Colon (tissue), 2 donors: ENCODE data around the gene SHC3.

Experiments used
- FAIRE-seq: peaks from 2 replicates; lab custom pipeline; 2012; peaks lifted over from hg19 to GRCh38; lab: Jason Lieb, UNC
- donor health status: control.
- donor health status: control.

Gene SHC3

DNA sequence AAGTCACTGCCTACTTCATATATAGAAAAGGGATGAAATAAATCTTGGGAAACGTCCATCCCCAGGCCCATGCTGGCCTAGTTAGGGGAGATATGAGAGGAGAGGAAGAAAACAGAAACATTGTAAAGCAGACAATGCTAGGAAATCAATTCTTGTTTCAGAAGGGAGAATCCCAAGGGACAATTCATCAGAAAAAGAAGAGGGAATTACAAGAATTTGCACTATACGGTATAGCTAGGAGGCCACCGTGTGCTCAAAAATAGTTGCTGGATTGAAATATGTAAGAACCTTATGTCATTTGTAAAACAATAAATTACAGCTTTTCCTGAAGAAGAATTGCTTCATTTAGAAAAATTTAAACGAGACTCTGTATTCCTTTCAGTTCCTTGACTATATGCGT is 8.3 kb upstream of the SHC3 start:
- no peak for FAIRE-seq

DNA sequence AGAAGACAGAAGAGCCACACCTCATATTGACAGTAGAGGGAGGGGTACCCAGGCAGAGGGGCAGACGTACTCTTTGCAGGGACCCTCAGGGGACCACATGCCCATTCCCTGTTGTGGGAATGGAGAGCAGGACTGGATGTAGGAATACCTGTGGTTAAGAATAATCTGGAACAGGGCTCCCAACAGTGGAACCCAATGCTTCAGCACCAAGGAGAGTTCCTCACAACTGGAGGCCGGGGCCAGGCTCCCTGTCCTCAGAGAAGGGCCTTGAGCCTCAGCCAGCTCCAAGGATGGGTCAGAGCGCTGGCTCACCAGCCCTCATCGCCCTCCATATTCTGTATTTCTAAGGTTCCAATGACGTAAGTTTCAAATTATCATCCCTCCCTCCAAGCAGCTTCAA is 7.4 kb upstream of the SHC3 start:
- no peak for FAIRE-seq

DNA sequence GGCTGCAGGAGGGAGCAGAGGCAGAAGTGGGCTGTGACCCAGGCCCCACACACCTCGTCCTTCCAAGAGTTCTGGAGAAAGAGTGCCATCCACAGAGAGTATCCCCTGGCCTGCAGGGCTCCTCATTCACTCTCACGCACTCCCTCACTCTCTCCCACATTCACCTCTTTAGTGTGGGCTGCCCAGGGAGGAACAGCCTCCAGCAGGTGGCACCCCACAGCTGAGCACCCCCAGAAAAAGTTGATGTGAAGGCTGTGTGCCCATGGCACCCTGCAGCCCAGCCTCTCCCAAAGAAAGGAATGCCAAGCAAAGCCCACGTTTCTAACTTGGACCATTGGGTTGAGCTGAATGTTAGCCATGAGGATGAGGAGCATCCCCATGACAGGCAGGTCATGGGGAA is 4.5 kb upstream of the SHC3 start:
- FAIRE-seq: no peak

DNA sequence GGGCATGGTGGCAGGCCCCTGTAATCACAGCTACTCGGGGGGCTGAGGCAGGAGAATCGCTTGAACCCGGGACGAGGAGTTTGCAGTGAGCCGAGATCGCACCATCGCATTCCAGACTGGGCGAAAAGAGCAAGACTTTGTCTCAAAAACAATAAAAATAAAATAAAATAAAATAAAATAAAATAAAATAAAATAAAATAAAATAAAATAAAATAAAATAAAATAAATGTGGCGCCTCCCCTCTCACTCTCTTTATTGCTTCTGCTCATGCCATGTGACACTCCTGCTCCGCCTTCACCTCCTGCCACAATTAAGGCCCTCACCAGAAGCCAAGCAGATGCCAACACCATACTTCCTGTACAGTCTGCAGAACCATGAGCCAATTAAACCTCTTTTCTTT is 3.8 kb upstream of the SHC3 start:
- no peak for FAIRE-seq

DNA sequence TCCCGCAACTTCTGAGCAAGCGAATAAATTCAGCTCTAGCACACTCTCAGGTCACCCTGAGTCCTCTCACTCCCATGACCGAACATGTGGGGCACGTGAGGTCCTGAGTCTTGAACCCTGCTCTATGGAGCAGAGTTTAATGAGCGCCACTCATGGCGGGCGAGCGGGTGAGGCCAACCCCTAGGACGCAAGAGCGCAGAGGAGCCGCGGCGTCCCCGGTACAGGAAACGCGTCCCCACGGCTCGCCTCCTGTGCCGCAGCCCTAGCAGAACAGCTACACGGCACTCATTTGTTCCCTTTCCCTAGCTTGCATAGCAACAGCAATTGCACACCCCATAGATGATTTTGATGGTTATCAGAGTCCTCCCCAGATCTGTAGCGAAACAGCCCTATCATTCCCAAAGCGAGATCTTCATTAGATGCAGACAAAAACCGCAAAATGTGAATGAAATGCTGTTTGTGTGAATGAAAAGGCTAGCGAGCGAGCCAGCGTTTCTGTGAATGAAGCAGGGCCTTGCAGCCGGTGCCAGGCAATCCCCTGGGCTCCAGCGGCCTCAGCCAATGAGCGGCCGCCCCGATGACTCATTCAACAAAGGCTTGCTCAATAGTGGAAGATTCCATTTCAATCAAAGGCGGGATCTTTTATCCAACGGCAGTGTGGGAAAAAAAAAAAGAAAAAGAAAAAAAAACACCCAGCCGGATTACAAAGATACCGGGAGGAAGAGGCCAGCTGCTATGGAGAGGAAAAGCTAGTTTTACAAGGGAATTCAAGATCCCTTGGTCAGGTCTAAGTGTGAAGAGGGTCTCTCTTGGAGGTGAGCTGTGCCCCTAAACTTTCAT is 1.5 kb upstream of the SHC3 start:
- FAIRE-seq: peak; percentile 80

DNA sequence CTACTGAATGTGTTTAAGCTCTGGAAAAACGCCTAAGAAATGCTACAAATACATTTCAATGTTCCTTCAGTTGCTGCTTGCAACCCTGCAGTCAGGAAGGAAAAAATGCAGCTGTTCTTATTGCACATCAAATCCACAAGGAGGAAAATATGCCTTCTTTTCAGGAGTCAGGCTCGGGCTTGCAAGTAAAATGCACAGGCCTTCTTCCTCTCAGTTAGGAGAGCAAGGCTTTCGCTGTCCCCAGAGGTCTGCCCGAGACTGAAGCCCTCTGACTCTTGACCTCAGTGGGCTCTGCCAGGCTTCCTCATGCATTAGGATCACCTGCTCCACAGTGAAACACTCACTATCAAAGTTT is 899 bp upstream of the SHC3 start:
- no peak for FAIRE-seq

DNA sequence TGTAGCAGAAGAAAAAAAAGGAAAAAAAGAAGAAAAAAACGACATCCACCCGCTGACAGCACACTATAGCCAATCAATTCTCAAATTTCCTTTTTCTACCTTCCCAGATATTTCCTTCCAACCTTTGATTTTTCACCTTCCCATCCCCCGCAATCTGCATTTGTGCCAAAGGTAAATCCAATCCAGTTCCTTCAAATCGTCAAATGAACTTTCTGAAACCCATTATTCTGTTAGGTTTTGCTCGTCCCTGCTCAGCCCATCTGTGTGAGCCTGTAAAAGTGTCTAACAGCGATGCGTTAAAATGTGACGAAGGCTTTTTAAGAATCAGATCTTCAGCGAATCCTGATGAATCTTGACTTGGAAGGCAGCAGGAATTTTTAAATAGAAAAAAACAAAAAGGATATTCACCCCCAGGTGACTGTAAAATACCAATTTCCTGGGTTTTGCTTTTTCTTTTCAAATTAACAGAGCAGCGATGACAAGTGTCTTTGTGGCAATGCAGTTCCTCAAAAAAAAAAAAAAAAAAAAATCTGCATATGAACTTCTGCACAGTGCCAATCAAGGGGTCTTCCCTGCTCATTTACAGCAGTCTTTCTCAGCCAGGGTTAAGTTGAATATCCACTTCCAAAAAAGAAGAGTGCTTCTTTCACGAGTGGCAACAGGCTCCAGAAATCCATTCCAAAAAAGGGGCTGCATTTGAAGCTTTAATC is 367 bp upstream of the SHC3 start:
- FAIRE-seq: no peak

DNA sequence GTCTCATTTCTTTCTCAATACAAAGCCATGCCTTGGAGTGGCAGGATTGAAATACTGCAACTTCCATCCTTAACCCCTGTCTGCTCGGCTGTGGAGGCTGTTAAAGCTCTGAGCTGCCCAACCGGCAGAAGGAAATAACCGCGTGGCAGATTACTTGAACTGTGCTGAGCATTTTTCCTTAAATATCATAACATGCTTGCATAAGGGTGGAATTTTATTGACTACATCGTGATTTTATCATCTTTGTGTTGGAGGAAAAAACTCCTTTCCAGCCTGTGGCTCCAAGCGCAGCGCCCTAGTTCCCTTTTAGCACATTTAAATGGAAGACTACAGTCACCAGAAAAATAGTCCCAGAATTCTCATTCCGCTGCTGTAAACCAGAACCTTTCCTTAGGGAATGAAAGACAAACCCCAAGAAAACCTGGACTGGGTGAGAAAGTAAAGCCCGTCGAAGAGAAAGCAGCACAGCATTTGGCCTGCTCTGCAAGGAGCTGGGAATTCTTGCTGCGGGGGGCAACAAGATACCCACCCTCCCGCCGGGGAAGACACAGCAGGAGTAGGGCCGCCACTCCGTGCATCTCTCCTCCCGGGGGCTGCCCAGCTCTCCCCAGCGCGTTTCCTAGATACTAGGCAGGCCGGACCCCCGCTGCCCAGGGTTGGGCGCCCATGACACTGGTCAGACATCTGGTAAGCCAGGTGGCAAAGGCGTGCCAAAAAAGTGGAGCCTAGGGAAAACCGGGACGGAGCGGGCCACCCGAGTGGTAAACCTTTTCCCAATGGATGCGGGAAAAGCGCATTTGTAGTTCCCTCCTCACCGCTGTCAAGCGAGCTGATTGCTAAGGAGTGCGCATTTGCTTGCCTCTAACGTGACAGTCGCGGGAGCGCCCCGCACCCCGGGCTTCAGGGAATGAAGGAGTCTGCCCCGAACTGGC is 1.3 kb downstream of the SHC3 start:
- no peak for FAIRE-seq

DNA sequence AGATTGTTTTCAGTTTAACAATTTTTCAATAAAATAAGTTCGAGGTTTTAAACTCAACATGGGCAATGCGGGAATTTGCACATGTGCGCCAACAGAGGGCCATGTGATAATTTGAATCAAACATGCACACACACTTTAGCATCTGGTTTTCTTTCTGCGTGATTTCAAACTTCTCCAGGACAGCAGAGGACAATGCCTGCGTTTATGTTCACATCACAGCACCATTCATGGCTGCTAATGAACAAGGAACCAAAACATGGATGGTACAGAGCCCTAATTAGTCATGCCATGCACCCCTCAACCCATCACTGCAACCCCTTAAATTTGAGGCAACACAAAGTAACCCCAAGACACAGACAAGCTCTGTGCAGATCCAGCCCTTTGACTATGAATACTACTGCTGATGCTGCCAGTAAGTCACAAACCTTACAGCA is 2.8 kb downstream of the SHC3 start:
- FAIRE-seq: no peak

DNA sequence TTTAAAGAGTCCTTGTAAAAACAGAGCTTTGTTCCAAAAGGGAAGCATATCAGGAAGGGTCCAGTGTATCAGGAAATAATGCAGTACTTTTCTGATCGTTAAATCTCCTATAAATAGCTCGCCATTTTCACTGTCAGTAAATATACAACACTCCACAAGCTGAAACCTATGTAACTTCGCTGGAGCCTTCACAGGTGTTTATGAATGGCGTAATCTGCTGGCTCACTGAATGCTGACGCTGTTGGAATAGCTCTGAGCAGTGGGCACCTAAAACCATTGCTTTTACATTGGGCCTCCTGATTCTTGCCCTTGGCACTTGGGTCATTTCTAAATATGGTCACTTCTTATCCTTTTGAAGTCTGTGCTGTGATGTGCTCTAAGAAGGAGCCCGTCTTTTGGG is 4.3 kb downstream of the SHC3 start:
- FAIRE-seq: no peak

DNA sequence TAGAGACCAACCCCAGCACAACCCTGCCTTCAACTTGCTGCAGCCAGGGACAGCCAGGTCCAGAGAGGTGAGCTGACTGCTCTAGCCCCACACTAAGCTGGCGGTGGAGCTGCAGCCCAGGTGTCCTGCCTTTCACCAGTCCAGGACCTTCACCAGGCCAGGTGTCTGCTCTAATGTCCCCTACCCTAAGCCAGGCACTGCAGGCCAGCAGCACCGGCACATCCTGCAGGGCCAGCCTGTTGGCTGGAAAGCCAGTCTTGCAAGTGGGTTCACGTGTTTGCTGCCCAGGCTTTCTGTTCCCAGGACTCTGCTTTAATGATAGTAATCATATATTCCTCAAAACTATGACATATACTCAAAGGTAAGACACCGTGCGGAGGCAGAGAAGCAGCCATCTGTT is 5.5 kb downstream of the SHC3 start:
- no peak for FAIRE-seq

DNA sequence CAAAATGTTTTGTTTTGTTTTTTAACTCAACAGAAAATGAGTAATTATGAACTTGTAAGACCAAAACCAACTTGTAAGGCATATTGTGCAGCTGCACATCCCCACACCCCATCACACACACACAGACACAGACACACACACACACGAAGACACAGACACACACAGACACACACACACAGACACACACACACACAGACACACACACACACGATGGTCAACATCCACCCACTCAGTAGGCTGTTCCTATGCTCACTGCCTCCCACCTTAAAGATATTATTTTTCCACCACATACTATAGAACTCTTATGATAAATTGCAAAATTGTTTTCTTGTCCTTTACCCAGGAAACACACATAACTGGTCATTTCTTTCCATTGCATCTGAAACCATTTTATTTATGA is 6.2 kb downstream of the SHC3 start:
- FAIRE-seq: no peak

DNA sequence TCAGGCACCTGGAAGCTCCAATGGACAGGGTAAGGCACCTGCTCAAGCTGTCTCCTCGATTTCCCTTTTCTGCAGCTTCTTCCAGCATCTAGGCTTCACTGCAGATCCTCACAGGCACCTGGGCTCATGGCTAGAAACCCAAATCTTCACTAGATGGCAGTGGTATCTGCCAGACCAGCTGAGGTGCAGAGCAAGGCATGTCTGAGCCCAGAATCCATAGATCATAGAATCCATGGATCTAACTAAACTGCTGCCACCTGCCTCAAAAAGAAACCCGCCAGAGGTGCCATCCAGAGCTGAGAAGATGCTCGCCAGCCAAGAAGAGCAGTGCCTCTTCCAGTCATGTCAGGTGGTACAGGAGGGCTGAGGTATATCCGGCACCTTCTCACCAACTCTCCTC is 6.9 kb downstream of the SHC3 start:
- no peak for FAIRE-seq

DNA sequence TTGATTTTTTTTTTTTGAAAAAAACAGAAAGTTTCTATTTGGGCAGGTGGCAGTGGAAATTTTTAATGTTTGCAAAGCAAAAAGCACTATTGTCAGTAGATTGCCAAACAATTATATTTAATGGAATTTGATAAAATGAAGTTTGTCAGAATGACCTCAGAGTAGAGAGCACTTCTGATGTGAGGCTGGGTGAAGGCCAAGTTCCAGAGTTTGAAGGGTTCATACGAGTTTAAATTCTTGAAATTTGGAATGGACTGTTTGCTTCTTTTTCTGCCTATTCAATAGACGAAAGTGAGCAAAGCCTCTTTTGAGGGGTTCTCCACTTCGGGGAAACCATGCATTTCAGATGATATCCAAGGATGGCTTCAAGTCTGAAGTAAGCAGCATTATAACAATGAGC is 7.4 kb downstream of the SHC3 start:
- no peak for FAIRE-seq

DNA sequence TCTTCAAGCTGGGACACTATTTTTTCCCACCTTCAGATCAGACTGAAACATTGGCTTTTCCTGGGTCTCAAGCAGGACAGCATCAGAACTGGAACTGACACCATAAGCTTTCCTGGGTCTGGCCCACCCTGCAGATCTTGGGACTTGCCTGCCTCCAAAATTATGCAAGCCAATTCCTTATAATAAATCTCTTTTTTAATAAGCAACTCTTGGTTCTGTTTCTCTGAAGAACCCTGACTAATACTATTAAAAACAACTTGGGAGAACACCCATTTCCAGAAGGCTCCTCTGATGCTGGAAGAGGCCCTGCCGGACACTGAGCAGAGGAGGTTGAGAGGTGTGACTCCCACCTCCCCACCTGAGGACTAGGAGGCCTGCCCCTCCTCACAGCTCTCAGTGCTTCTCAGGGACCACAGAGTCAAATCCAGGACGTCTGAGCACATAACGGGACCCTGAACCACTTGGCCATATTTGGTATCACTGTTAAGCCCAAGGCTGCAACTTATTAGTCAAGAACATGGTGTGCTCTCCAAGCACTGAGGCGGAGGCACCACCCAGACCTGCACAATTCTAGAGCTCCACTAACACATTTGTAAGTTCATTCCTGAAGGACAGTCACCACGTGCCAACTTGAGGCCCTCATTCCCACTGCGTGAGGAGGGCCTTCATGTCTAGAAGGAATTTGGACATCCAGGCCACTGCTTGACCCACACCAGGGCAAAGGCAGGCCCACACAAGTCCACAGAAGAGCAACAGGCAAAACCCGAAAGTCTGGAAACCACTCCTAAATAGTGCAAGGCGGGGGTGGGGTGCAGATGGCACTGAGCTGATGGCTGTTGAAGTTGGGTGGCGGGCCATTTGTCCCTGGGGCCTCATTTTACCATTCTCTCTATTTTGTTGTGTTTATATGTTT is 9.5 kb downstream of the SHC3 start:
- FAIRE-seq: no peak

DNA sequence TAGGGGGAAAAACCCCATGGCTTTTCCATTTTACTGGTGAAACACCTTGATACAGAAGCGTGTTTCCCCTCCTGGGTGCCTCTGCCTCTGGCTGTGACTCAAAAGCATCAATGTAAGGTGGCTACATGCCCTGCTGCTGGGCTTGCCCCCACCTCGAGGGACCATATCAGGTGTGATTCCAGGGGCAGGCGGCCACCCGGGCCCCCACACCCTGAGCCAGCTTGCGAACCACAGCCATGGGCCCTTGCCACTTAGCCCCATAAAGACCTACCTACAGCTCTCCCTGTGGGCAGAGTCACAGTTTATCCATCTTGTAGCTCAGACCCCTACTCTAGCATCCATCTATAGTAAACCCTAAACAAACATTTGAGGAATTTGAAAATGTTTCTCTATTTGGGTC is 10.8 kb downstream of the SHC3 start:
- FAIRE-seq: no peak

DNA sequence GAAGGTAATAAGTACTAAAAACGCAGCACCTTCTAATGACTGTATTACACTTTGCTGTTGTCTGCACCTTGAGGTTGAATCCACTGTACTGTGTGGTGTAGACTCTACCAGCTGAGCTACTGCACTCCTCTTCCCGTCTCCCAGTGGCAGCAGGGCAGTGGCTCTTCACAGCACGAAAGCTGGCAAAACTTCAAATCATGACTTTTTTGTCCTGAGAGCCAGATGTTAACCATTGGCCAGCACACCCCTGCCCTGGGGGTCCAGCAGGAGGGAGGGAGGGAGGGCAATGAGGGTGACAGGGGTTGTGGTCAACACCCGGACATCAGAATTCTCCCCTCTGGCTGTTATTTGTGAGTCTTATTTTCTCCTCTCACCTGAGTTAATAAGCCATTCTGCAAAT is 11.8 kb downstream of the SHC3 start:
- FAIRE-seq: no peak

DNA sequence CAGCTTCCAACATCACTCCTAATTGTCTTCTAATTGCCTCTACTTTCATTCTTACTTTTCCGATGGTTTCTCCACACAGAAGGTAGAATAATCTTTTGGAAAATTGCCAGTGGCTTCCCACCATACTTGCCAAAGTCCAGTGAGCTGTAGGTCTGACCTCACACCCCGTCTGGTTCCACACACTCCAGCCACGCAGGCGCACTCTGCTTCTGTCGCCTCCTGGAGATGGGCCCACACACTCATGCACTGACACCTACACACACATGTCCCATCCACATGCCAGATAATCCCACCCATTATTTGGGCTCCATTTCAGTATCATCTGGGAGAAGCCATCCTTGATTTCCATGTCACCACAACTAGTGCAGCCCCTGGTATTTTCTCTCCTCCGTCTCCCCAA is 12.7 kb downstream of the SHC3 start:
- no peak for FAIRE-seq

DNA sequence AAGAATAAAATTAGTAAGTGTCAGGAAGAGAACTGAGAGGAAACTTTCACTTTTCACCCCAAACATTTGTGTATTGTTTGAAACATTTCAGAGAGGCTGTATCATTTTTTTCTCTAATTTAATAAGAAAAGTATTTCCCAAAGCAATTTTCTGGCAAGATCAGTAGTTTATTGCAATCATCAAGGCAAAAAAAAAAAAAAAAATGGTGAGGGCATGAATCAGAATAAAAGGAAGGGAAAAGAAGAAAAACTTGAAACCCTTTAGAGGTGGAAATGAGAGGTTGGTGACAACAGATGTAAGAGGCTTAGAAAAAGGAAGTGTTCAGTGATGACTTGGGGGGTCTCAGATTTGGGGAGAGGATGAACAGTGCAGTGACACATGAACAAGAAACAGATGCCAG is 13.3 kb downstream of the SHC3 start:
- no peak for FAIRE-seq

DNA sequence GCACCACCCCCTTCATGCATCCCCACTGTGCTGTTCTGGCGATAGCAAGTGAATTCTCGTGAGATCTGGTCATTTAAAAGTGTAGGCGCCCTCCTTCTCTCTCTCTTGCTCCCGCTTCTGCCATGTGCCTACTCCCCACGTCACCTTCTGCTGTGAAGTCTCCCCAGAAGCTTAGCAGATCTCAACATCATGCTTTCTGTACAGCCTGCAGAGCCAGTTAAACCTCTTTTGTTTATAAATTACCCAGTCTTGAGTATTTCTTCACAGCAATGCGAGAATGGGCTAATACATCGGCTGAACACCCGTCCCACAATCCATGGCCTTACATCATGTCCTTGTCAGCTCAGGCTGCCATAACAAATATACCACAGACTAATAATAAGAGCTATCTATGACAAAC is 17.4 kb downstream of the SHC3 start:
- FAIRE-seq: no peak

DNA sequence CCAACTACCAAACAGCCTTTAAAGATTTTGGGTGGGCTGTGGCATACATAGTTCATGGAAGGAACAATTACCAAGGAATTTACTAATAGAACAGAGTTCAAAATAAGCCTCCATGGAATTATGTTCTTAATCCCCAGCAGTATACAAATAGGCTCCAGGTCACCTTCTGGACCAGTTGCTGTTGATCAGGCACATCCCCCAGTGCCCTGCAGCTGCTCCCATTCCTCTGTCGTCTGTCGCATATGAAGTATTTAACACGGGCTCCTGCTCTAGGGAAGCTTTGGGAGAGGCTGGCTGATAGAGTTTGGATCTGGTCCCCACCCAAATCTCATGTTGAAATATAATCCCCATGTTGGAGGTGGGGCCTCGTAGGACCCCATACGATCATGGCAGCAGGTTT is 17.8 kb downstream of the SHC3 start:
- FAIRE-seq: no peak
